PFSK-1 (cell line): ENCODE results near the gene OR51T1.

Experiments
- FOXP2 ChIP-seq: optimal IDR thresholded peaks from 2 replicates; pipeline ENCODE3; 2011; ENCODE audit warnings: borderline replicate concordance, control low read depth, inconsistent platforms; ENCODE audit not compliant: insufficient read depth; ENCODE audit errors: extremely low read length, extremely low read depth
- POLR2AphosphoS5 ChIP-seq: IDR thresholded peaks from 2 replicates; pipeline ENCODE4 v1.6.1; 2012; ENCODE audit warnings: low read depth, mild to moderate bottlenecking, control low read depth, low read length, moderate library complexity
- REST ChIP-seq, 2 experiments: IDR thresholded peaks; 2 replicates each; pipeline versions ENCODE4 v1.6.1 to v1.8.0; 2011 to 2012; ENCODE audit warnings: low read depth in 2 of 2, low read length in 2 of 2, control low read depth in 1 of 2, inconsistent platforms in 1 of 2, mild to moderate bottlenecking in 1 of 2, moderate library complexity in 1 of 2; ENCODE audit not compliant: insufficient read depth in 1 of 2
- SIN3A ChIP-seq: IDR thresholded peaks from 2 replicates; pipeline ENCODE4 v1.6.1; 2012; ENCODE audit warnings: mild to moderate bottlenecking, low read length, moderate library complexity, borderline replicate concordance; ENCODE audit not compliant: insufficient read depth
- TAF1 ChIP-seq: IDR thresholded peaks from 2 replicates; pipeline ENCODE4 v1.6.1; 2012; ENCODE audit warnings: low read length, control low read depth, borderline replicate concordance; ENCODE audit not compliant: insufficient read depth

The OR51T1 gene

GRCh38 chr11:4862447-4863236, 19.1 kb upstream of the OR51T1 start:
- TF ChIP-seq POLR2AphosphoS5, result no peak
- no peak for TF ChIP-seq REST (IDR thresholded peaks at IDR 0.05; ENCODE audit: insufficient read depth in 1 of 2, low read depth in 2 of 2, low read length in 2 of 2)
- TF ChIP-seq TAF1, result no peak
- TF ChIP-seq FOXP2, result no peak
- no peak for TF ChIP-seq SIN3A

GRCh38 chr11:4863876-4864275, 17.8 kb upstream of the OR51T1 start:
- no peak for TF ChIP-seq SIN3A
- TF ChIP-seq TAF1, result no peak
- no peak for TF ChIP-seq REST (IDR thresholded peaks at IDR 0.05; ENCODE audit: insufficient read depth in 1 of 2, low read depth in 2 of 2, low read length in 2 of 2)
- no peak for TF ChIP-seq POLR2AphosphoS5
- no peak for TF ChIP-seq FOXP2

- TF ChIP-seq REST (IDR thresholded peaks at IDR 0.05; ENCODE audit: insufficient read depth in 1 of 2, low read depth in 2 of 2, low read length in 2 of 2), result no peak
- no peak for TF ChIP-seq FOXP2
Observed at GRCh38 chr11:4865855-4866254, 15.8 kb upstream of the OR51T1 start.

GRCh38 chr11:4881188-4881587, 512 bp upstream of the OR51T1 start:
- no peak for TF ChIP-seq REST (IDR thresholded peaks at IDR 0.05; ENCODE audit: insufficient read depth in 1 of 2, low read depth in 2 of 2, low read length in 2 of 2)
- no peak for TF ChIP-seq FOXP2
- TF ChIP-seq POLR2AphosphoS5, result no peak
- no peak for TF ChIP-seq SIN3A
- no peak for TF ChIP-seq TAF1

- TF ChIP-seq SIN3A, result no peak
- TF ChIP-seq FOXP2, result no peak
- no peak for TF ChIP-seq POLR2AphosphoS5
- TF ChIP-seq TAF1, result no peak
- TF ChIP-seq REST (IDR thresholded peaks at IDR 0.05; ENCODE audit: insufficient read depth in 1 of 2, low read depth in 2 of 2, low read length in 2 of 2), result no peak
Observed at GRCh38 chr11:4882543-4882942, 843 bp downstream of the OR51T1 start.
